Astrocyte of the spinal cord (primary cell): ENCODE data around the gene SMTN.

Source experiments
- DNase-seq: peaks from one replicate; pipeline ENCODE4 v3.0.0; 2011; ENCODE audit warnings: low read depth, low spot score
- H3K4me3 ChIP-seq: 2 replicates; pipeline ENCODE4 v1.5.1; 2011; ENCODE audit warnings: low read depth, mild to moderate bottlenecking, low read length, moderate library complexity
- CTCF ChIP-seq: IDR thresholded peaks from 2 replicates; pipeline ENCODE4 v1.5.1; 2012; ENCODE audit warnings: low read depth, mild to moderate bottlenecking, low read length, inconsistent platforms
- in situ Hi-C: cut with HindIII; loops from 2 replicates; pipeline ENCODE4 v1.10.0; 2017; ENCODE audit warnings: low sequenced_read_pairs

The SMTN gene

GRCh38 chr22:31120642-31121041 lies 39.5 kb downstream of the SMTN start:
- TF ChIP-seq CTCF, result no peak
- in situ Hi-C loops, result no loop called here
- no peak overlapping the region for H3K4me3 ChIP-seq
- no peak for DNase-seq

GRCh38 chr22:31121403-31121802 lies 40.3 kb downstream of the SMTN start:
- TF ChIP-seq CTCF, result no peak
- DNase-seq, result no peak
- no peak overlapping the region for H3K4me3 ChIP-seq
- in situ Hi-C loops, result no loop called here

- no peak for DNase-seq
- no peak for TF ChIP-seq CTCF
- in situ Hi-C loops, result no loop called here
- no peak overlapping the region for H3K4me3 ChIP-seq
These were observed 41.0 kb downstream of the SMTN start for GRCh38 chr22:31122196-31122531.

GRCh38 chr22:31122532-31123291 lies 41.6 kb downstream of the SMTN start, which contains the start of gene INPP5J:
INPP5J (plus strand) TSS chr22:31122966; CDS start chr22:31123015, 49 bp downstream.
- H3K4me3 ChIP-seq, result peak within 1 kb of the TSS; percentile 49
- DNase-seq, result peak; percentile 49
- in situ Hi-C loops, result no loop called here
- TF ChIP-seq CTCF, result no peak

- no peak for DNase-seq
- no peak for TF ChIP-seq CTCF
- H3K4me3 ChIP-seq, result peak overlapping the region; percentile 49
- in situ Hi-C loops, result no loop called here
These were observed 42.1 kb downstream of the SMTN start for GRCh38 chr22:31123292-31123602.

- no peak overlapping the region for H3K4me3 ChIP-seq
- TF ChIP-seq CTCF, result no peak
- DNase-seq, result no peak
- in situ Hi-C loops, result no loop called here
These were observed 43.2 kb downstream of the SMTN start for GRCh38 chr22:31124290-31124689.
